ENCODE results near the gene SMNDC1.
"Not testable (repeated sequence)": the region's sequence is repeated elsewhere in the genome, so short reads cannot be mapped to it uniquely, and the experiment has no call there.

Gene SMNDC1

GRCh38 chr10:110278562-110279406 lies 25.9 kb downstream of the SMNDC1 start:
- DNase-seq = peak; percentile 63

DNA sequence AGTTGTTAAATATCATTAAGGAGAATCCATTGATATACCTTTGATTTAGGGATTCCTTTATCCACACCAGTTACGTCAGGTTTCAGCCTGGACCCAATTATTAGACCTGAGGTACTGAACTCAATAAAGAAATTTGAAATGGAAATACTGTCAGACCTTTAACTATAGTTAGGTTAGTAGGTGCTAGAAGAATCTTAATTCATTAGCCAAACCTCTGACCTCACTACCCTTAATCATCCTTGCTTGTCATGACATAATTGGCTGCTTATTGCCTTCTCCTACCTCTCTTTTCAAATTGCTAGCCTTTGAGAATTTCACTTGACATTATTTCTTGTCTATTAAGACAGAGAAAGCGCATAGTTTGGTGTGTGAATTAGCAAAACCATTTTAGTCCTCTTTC lies 27.1 kb downstream of the SMNDC1 start:
- no peak for DNase-seq

DNA sequence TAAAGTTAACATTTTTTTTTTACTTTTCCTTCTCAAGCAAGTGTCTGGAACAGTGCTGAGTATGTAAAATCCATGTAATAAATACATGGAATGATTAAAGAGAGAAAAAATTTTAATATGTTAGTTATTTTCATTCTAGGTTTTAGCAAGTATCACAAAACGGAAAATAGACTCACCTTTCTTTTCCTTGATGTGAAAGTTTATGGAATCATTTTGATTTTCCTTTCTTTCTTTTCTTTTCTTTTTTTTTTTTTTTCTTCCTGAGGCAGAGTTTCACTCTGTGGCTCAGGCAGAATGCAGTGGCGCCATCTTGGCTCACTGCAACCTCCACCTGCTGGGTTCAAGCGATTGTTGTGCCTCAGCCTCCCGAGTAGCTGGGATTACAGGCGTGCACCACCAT lies 28.1 kb downstream of the SMNDC1 start:
- DNase-seq = no peak

DNA sequence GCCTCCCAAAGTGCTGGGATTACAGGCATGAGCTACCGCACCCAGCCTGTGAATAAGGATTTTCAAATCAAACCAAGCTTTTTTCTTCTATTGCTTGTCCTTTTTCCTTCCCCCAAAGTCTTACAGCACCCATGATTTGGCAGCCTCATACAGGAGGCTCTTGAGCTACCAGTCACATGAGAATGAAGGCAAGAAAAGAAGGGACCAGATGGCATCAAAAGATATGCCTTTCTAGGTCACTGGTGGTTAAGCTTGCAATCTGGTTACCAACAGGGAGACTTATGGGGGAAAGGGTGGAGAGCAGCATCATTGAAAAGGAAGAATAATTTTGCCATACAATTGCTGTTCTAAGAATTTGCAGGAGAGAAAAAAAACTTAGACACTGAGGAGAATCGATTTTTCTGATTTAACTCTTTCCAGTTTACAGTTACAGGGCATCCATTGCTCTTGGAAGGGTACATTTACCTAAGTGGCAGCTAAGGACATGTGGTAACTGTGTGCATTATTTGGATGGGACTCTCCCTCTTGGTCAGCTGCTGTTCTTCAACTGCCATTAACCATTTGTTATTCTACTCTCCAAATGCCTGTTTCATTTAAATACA lies 29.5 kb downstream of the SMNDC1 start:
- no peak for DNase-seq

DNA sequence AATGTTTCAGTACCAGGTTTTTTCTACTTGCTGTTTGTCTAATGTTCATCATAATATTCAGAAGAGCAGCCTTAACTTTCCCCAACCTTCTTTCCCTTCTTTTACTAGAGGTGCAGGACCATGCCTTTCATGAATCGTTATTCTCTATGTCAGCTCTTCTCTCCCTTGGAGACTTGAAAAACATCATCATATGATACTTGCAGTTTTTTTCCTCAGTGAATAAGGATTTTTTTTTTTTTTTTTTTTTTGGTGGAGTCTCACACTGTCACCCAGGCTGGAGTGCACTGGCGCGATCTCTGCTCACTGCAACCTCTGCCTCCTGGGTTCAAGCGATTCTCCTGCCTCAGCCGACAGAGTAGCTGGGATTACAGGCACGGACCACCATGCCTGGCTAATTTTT lies 30.1 kb downstream of the SMNDC1 start:
- no peak for DNase-seq

DNA sequence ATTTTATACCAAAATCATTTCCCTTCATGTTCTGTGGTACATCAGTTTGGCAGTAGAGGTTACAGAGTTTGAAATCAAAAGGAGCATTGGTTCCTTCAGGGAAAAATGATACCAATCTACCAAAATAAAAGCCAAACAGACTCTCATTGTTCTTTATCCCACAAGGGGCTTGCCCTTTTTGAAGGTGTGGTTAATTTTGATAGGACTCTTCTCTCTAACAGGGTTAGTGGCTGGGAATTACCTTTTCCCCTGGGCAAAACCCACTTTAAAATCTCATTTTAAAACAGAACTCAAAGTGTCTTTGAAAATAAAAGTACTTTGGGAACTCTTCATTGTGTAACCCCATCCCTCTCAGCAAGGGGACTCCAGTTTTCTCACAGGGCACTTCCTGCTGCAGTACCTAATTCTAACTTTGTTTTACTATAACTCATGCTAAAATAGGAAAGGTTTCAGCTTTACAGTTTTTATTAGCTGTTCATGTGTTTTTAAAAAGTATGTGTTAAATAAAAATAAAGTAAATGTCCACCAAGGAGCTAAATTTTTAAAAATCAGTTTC lies 30.6 kb downstream of the SMNDC1 start:
- DNase-seq = no peak

GRCh38 chr10:110273474-110273873 lies 31.2 kb downstream of the SMNDC1 start:
- DNase-seq = no peak

GRCh38 chr10:110272995-110273394 lies 31.7 kb downstream of the SMNDC1 start:
- DNase-seq = not testable (repeated sequence)

- no peak for DNase-seq
These were observed 35.1 kb downstream of the SMNDC1 start for GRCh38 chr10:110269374-110270318.

GRCh38 chr10:110268971-110269370 lies 35.7 kb downstream of the SMNDC1 start:
- no peak for DNase-seq

- DNase-seq = no peak
These were observed 36.3 kb downstream of the SMNDC1 start for GRCh38 chr10:110268442-110268841.

- DNase-seq = no peak
These were observed 37.4 kb downstream of the SMNDC1 start for GRCh38 chr10:110267276-110267675.

DNA sequence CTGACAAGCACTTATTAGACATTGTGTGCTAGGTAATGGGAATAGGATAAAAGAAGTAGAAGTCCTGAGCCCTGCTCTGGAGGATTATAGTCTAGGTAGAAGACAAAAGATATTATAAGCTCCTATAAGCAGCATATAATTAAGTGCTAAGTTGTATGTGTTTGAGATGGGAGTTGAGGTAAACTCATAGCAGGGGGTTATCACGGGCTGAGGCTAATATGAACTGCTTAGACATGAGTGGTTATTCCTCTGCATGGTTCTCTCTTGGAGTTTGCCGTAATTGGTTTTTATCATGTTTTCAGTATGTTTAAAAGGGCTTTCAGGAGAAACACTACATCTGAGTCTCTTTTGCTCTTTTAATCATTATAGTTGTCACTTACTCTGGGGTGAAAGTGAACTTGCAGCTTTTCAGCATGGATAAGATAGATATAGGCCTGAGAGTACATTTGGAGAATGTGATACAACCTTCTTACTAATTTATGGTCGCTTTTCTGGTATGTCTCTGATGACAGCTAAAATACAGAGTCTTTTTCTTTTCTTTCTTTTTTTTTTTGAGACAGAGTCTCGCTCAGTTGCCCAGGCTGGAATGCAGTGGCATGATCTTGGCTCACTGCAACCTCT lies 39.0 kb downstream of the SMNDC1 start:
- no peak for DNase-seq

DNA sequence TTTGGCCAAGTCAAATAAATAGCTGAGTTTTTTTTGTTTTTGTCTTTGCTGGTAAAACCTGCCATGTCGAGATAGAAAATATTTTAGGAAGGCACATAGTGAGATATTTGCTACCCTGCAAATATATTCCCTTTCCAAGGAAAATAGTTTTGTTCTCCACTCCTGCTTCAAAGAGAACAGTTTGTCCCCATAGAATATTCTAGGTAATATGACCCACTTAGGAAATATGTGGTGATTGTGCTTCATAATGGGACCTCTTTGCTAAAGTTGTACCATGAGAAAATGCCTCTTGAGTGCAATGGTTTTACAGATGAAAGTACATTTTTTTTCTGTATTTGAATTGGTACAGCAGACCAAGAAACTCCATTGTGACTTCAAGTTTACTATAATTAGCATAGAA lies 41.6 kb downstream of the SMNDC1 start:
- DNase-seq = no peak

DNA sequence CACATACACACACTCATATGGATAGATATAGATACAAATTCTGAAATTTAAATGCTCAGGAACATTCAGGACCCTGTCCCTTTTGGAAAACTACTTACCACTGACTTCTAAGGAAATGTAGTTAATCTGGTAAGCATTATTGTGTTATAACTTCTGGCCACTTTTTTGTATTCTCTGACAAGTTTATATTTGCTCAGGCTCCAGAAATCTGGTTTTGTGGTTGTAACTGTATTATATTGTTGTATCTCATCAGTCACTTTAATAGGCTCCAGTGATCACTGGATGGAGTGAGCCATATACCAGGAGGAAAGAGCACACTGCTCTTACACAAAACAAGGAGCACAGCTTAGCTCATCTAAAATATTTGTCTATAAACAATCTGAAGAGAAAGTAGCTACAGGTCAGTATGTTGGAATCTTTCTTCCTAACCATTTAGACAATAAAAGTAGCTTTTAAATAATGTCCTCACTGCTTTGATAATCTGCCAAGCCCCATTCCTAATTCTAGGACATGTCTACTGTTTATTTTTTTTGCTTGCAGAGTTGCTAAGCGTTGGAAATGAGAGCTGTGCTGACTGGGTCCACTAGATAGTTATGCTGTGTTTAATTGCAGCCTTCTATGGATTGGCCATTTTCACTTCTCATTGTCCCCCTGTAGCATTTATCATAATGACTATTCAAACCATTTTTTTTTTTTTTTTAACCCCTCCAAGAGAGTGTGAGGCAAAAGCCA lies 43.8 kb downstream of the SMNDC1 start:
- no peak for DNase-seq

- no peak for DNase-seq
These were observed 45.4 kb downstream of the SMNDC1 start for GRCh38 chr10:110259317-110259716.

GRCh38 chr10:110258542-110258941 lies 46.2 kb downstream of the SMNDC1 start:
- no peak for DNase-seq

- DNase-seq = no peak
These were observed 50.3 kb downstream of the SMNDC1 start for GRCh38 chr10:110254467-110254866.

GRCh38 chr10:110252151-110252550 lies 52.6 kb downstream of the SMNDC1 start:
- no peak for DNase-seq

- DNase-seq = not testable (repeated sequence)
These were observed 53.3 kb downstream of the SMNDC1 start for GRCh38 chr10:110251392-110251791.

- not testable (repeated sequence) for DNase-seq
These were observed 55.2 kb downstream of the SMNDC1 start for GRCh38 chr10:110249489-110249888.

DNA sequence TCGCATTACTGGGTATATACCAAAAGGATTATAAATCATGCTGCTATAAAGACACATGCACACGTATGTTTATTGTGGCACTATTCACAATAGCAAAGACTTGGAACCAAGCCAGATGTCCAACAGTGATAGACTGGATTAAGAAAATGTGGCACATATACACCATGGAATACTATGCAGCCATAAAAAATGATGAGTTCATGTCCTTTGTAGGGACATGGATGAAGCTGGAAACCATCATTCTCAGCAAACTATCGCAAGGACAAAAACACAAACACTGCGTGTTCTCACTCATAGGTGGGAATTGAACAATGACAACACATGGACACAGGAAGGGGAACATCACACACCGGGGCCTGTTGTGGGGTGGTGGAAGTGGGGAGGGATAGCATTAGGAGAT lies 56.9 kb downstream of the SMNDC1 start:
- DNase-seq = not testable (repeated sequence)
